Stimulated activated CD8-positive, alpha-beta memory T cell treated with anti-CD3 and anti-CD28 coated beads, Interleukin-7, amount 100 ng/mL, for 24 hours (primary cell): ENCODE results near the gene CNTFR.
"Not testable (repeated sequence)": the region's sequence is repeated elsewhere in the genome, so short reads cannot be mapped to it uniquely, and the experiment has no call there.

Source experiments
- DNase-seq: peaks from one replicate; pipeline ENCODE4 v3.0.0-alpha.2; 2020; ENCODE audit warnings: low read depth

CNTFR gene

GRCh38 chr9:34554211-34555001, 35.1 kb downstream of the CNTFR start:
- no peak for DNase-seq

GRCh38 chr9:34553511-34554021, 36.0 kb downstream of the CNTFR start:
- DNase-seq = no peak

DNA sequence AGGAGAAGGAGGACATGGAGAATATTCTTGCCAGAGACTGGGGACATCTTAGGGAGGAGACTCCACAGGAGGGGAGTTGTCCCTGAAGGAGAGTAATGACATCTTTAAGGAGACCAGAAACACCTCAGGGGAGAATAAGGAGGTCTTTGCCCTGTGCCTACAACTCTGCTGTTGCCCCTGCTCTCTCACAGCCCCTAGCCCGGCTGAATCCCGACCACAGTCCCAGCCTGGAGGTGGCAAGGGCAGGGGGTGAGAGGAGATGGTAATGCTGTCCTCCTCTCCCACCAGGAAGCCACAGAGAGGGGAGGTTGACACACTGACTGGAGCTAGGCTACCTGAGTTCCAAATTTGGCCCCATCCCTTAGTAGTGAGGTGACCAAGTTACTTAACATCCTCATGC, 36.5 kb downstream of the CNTFR start:
- DNase-seq = no peak

- DNase-seq = no peak
These were observed 36.9 kb downstream of the CNTFR start for GRCh38 chr9:34552606-34552981.

- DNase-seq = no peak
These were observed 37.5 kb downstream of the CNTFR start for GRCh38 chr9:34551751-34552605.

DNA sequence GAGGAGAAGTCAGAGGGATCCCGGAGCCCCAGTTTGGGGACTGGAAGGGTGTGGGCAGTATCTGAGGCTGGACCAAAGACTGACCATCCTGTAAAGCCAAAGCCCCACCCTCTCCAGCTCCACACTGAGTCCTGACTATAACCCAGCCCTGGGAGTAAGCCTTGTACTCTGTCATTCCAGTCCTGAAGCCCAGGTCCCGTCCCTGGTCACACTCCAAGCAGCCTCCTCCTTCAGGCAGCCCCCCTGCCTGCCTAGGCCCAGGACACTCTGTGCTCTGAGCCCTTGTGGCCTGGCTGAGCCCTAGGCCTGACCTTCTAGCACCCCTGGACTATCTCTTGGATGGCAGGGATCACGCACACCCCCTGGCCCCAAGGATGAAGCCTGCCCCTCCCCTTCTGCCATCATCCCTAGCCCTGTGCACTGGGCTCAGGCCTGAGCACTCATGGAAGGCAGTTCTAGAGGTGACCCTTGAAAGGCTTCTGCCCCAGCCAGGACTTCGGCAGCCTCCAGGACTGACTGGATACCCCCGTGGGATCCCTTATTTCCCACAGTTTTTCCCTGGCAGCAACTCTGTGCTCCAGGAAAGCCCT, 38.7 kb downstream of the CNTFR start:
- no peak for DNase-seq

DNA sequence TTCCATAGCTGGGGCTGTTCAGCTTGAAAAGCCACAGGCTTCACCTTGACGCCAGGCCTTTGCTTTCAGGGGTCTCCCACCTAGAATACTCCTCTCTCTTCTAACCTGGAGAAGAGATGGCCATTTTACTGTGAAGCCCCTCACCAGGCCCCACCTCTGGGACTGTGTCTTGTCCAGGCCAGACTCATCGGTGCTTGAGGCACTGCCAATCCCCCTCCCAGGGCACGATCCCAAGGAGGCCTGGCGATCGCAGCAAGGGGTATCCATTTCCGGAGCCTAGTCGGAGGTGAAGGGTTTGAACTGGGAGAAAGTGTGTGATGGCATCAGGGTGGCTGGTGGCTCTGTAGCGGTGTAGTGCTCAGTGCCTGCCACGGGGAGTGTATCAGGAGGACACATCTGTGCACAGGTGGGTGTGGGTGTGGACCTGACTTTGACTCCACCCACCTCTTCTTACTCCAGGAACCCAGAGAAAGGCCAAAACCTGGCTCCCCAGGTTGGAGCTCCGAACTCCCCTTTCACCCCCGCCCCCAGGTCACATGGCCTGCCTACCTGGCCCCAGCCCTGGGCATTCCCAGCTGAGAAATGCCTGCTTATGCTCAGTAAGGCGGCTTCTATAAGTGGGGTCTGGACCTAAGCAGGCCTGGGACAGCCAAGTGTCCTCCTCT, 39.4 kb downstream of the CNTFR start:
- no peak for DNase-seq

DNA sequence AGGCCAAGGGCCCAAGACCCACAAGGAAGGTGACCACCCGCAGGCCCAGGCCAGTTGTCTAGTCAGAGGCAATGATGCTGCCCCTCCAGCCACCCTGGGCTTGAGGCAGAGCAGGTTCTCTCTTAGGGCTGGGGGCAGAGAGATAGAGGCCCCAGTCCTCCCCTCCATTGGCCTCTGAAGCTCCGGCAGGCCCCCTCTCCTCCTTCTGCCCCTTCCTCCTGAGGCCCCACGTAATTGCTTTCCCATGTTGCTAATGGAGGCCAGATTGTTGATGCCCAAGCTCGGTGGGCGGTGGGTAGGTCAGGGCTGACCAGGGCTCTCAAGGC, 40.2 kb downstream of the CNTFR start:
- DNase-seq = no peak

GRCh38 chr9:34547960-34548611, 41.4 kb downstream of the CNTFR start:
- peak; percentile 5 for DNase-seq

DNA sequence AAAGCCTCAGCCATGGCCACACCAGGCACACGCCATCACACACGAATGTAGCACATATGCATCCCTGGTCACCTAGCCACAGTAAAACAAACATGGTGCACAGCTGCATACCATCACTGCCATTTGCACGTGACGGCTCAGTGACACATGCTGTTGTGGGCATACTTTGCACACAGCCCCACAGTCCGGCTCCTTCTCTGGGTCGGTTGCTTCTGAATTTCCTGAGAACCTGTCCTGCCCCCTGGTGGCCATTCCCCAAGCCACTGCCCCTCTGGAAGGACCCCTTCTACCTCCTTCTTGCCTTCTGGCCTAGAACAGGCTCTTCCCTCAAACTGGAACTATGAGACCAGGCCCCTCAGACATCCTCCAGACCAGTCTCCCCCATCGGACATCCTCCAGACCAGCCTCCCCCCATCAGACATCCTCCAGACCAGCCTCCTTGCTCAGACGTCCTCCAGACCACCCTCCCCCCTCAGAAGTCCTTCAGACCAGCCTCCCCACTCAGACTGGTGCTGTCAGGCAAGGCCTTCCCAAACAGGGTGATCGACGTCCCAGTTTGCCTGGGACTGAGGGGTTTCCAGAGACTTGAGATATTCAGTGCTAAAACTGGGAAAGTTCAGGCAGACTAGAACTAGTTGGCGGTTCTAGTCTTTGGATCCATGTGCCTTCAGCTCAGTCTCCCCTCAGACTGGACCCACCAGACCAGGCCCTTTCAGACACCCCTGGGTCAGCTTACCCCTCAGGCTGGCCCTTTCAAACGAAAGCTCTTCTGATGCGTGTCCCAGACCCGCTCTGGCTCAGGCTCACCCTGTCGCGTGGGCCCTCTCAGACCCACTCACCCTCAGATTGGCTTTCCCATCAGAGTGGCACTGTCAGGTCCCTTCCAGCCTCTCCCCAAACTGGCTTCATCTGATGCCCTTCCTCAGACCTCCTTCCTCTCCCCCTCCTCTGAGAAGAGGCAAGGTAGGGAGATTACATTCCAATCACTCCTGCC, 42.4 kb downstream of the CNTFR start:
- DNase-seq = peak; percentile 45

GRCh38 chr9:34546102-34546833, 43.3 kb downstream of the CNTFR start:
- no peak for DNase-seq

DNA sequence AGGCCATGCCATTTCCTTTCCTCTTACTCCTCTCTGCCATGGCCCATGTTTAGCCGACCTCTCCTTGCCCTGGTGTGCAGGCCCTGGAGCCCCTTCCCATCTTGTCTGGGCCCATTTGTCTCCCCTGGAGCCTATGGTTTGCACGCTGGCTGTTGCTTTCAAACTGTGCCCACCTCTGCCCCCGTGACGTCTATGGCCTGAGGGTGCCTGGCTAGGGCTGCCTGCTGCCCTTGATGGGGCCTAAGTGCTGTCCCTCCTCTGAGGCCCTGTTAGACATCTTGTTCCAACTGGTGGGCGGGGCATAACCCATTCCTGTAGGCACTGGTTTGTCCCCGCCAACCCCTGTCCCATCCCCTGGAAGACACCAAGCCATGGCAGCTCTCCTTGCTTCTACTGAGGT, 44.0 kb downstream of the CNTFR start:
- no peak for DNase-seq

DNA sequence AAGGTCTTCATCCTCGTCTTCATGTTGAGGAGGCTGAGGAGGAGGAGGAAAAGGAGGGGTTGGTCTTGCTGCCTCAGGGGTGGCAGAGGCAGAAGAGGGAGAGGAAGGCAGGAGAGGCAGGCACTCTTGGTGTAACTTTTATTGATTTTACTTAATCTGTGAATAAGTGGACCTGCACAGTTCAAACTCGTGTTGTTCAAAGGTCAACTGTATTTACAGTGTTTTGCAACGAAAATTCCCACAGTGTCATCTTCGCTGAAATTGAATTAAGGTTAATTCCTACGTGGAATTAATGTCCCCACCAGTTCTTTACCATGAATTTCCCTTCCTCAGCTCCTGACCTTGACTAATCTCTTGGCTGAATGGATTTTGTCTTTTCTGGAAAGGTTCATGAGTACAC, 45.5 kb downstream of the CNTFR start:
- no peak for DNase-seq

- DNase-seq = no peak
These were observed 48.0 kb downstream of the CNTFR start for GRCh38 chr9:34541540-34541939.

- no peak for DNase-seq
These were observed 48.7 kb downstream of the CNTFR start for GRCh38 chr9:34540827-34541226.

DNA sequence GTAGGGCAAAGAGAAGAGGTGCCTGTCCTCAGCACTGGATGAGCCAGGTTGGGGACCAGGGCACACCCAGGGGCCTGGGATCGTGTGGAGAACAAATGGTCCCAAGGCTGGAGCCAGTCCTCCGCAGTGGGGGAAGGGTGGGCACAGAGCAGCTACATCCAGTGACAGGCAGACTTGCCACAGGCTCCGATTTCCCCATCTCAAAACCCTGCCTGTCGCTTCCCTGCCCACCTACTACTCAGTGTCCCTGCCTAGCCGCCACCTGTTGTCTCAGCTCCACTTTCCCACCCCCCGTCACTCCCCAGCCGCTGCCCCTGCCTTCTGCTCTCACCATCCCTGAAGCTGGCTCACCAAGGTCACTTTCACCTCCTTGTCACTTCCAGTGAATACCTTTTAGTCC, 52.8 kb downstream of the CNTFR start:
- no peak for DNase-seq

DNA sequence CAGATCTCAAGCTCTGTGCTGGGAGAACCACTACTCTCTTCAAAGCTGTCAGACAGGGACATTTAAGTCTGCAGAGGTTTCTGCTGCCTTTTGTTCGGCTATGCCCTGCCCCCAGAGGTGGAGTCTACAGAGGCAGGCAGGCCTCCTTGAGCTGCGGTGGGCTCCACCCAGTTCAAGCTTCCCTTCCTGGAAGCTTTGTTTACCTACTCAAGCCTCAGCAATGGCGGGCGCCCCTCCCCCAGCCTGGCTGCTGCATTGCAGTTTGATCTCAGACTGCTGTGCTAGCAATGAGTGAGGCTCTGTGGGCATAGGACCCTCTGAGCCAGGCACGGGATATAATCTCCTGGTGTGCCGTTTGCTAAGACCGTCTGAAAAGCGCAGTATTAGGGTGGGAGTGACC, 57.5 kb downstream of the CNTFR start:
- not testable (repeated sequence) for DNase-seq

GRCh38 chr9:34526026-34526425, 63.5 kb downstream of the CNTFR start:
- DNase-seq = no peak

GRCh38 chr9:34524349-34524748, 65.2 kb downstream of the CNTFR start:
- DNase-seq = no peak
